HEK293T (cell line): ENCODE results near the gene GRAP2.

Experiments
- ARNT ChIP-seq: fragments of 450-650 bp; IDR thresholded peaks from 2 replicates; pipeline ENCODE4 v1.6.1; 2017; ENCODE audit warnings: mild to moderate bottlenecking
- BHLHE40 ChIP-seq: fragments of 450-650 bp; IDR thresholded peaks from 2 replicates; pipeline ENCODE4 v1.6.1; 2016; ENCODE audit warnings: mild to moderate bottlenecking, moderate library complexity, borderline replicate concordance
- CTBP1 ChIP-seq: fragments of 450-650 bp; IDR thresholded peaks from 2 replicates; pipeline ENCODE4 v1.6.1; 2016; ENCODE audit warnings: borderline replicate concordance
- ELF4 ChIP-seq: fragments of 450-650 bp; IDR thresholded peaks from 2 replicates; pipeline ENCODE4 v1.6.1; 2017; ENCODE audit warnings: antibody characterized with exemption
- FOXA1 ChIP-seq: fragments of 450-650 bp; IDR thresholded peaks from 2 replicates; pipeline ENCODE4 v1.6.1; 2016; ENCODE audit warnings: mild to moderate bottlenecking
- FOXK2 ChIP-seq: fragments of 450-650 bp; IDR thresholded peaks from 2 replicates; pipeline ENCODE4 v1.6.1; 2016; ENCODE audit warnings: mild to moderate bottlenecking
- FOXM1 ChIP-seq: fragments of 450-650 bp; IDR thresholded peaks from 2 replicates; pipeline ENCODE4 v1.6.1; 2017; ENCODE audit warnings: mild to moderate bottlenecking, borderline replicate concordance
- HDGF ChIP-seq: fragments of 450-650 bp; IDR thresholded peaks from 2 replicates; pipeline ENCODE4 v1.6.1; 2017; ENCODE audit warnings: antibody characterized with exemption, borderline replicate concordance
- L3MBTL2 ChIP-seq: fragments of 450-650 bp; conservative IDR thresholded peaks from 2 replicates; pipeline ENCODE4 v1.6.1; 2016; ENCODE audit warnings: mild to moderate bottlenecking
- SP1 ChIP-seq: fragments of 450-650 bp; IDR thresholded peaks from 2 replicates; pipeline ENCODE4 v1.6.1; 2017
- SUZ12 ChIP-seq: fragments of 450-650 bp; IDR thresholded peaks from 2 replicates; pipeline ENCODE4 v1.6.1; 2016; ENCODE audit warnings: mild to moderate bottlenecking
- TARDBP ChIP-seq: fragments of 450-650 bp; IDR thresholded peaks from 2 replicates; pipeline ENCODE4 v1.6.1; 2016
- ZNF384 ChIP-seq: fragments of 450-650 bp; IDR thresholded peaks from 2 replicates; pipeline ENCODE4 v1.6.1; 2016
- TF ChIP-seq, protein P1 (sequence below): fragments of 450-650 bp; IDR thresholded peaks from 2 replicates; pipeline ENCODE4 v1.6.1; 2016

- no peak for TF ChIP-seq TARDBP
- no peak for TF ChIP-seq ELF4
- no peak for TF ChIP-seq ZNF384
- no peak for TF ChIP-seq SP1
- TF ChIP-seq, protein P1, sequence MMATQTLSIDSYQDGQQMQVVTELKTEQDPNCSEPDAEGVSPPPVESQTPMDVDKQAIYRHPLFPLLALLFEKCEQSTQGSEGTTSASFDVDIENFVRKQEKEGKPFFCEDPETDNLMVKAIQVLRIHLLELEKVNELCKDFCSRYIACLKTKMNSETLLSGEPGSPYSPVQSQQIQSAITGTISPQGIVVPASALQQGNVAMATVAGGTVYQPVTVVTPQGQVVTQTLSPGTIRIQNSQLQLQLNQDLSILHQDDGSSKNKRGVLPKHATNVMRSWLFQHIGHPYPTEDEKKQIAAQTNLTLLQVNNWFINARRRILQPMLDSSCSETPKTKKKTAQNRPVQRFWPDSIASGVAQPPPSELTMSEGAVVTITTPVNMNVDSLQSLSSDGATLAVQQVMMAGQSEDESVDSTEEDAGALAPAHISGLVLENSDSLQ: no peak
- no peak for TF ChIP-seq FOXM1
- TF ChIP-seq BHLHE40: no peak
- no peak for TF ChIP-seq HDGF
- no peak for TF ChIP-seq L3MBTL2
- no peak for TF ChIP-seq CTBP1
- no peak for TF ChIP-seq FOXK2
- TF ChIP-seq SUZ12: no peak
- no peak for TF ChIP-seq FOXA1
- no peak for TF ChIP-seq ARNT
Measured at GRCh38 chr22:39926753-39927152, 25.9 kb downstream of the GRAP2 start.
